K562 (cell line): ENCODE measurements around the gene CYB5R3.

Experiments used
- BHLHE40 ChIP-seq: IDR thresholded peaks from 2 replicates; pipeline ENCODE4 v1.6.1; 2011; ENCODE audit warnings: low read length, improper control_type of control experiment
- CBX3 ChIP-seq, 2 experiments: IDR thresholded peaks; 1 replicate in 1 of 2; 2 replicates in 1 of 2; pipeline ENCODE4 v1.6.1; 2012; ENCODE audit warnings: inconsistent platforms in 2 of 2, low read length in 2 of 2, borderline replicate concordance in 1 of 2, control low read depth in 1 of 2
- FOXJ3 ChIP-seq: sonication (generic); formaldehyde crosslinking; IDR thresholded peaks from 2 replicates; pipeline ENCODE4 v1.4.0; 2020; ENCODE audit warnings: mild to moderate bottlenecking, missing genetic modification reagents
- FOXM1 ChIP-seq, 2 experiments: fragments of 450-650 bp in 1 of 2; sonication (generic) in 1 of 2; formaldehyde crosslinking in 1 of 2; IDR thresholded peaks; 2 replicates each; pipeline versions ENCODE4 v1.6.1 to v1.9.0; 2017 to 2022; ENCODE audit warnings: low read depth in 2 of 2, mild to moderate bottlenecking in 2 of 2, missing genetic modification reagents in 1 of 2, moderate library complexity in 1 of 2
- HDAC6 ChIP-seq: IDR thresholded peaks from 2 replicates; pipeline ENCODE4 v1.6.1; 2012; ENCODE audit warnings: low read depth, mild to moderate bottlenecking, control low read depth, inconsistent platforms, low read length, moderate library complexity
- KLF6 ChIP-seq: fragments of 250-450 bp; sonication (Bioruptor Pico); IDR thresholded peaks from 2 replicates; pipeline ENCODE4 v1.4.0; 2020; ENCODE audit warnings: mild to moderate bottlenecking, moderate library complexity, borderline replicate concordance
- RFX5 ChIP-seq: IDR thresholded peaks from 2 replicates; pipeline ENCODE4 v1.6.1; 2011; ENCODE audit warnings: low read depth, mild to moderate bottlenecking, improper control_type of control experiment, low read length
- SP1 ChIP-seq: sonication (generic); formaldehyde crosslinking; IDR thresholded peaks from 2 replicates; pipeline ENCODE4 v1.8.1; 2022; ENCODE audit warnings: mild to moderate bottlenecking, missing genetic modification reagents
- ZNF24 ChIP-seq: fragments of 450-650 bp; IDR thresholded peaks from 2 replicates; pipeline ENCODE4 v1.6.1; 2016
- ZNF584 ChIP-seq: fragments of 200-800 bp; sonication (Bioruptor generic); IDR thresholded peaks from 2 replicates; pipeline ENCODE4 v1.6.1; 2016; ENCODE audit warnings: low read depth, mild to moderate bottlenecking, missing genetic modification characterization, missing compliant biosample characterization
- TF ChIP-seq, protein P1 (sequence below), 3 experiments: IDR thresholded peaks in 2 of 3; conservative IDR thresholded peaks in 1 of 3; 2 replicates each; pipeline ENCODE4 v1.5.1; 2011 to 2012; ENCODE audit warnings: low read length in 3 of 3, mild to moderate bottlenecking in 3 of 3, control low read depth in 2 of 3, improper control_type of control experiment in 1 of 3, inconsistent platforms in 1 of 3, low read depth in 1 of 3, mixed read lengths in 1 of 3, moderate library complexity in 1 of 3; ENCODE audit not compliant: insufficient read depth in 2 of 3
- TF ChIP-seq, protein P2 (sequence below): fragments of 450-650 bp; formaldehyde crosslinking; IDR thresholded peaks from 2 replicates; pipeline ENCODE4 v1.4.0; 2020; ENCODE audit warnings: mild to moderate bottlenecking, moderate library complexity
- TF ChIP-seq, protein P3 (sequence below), 2 experiments: fragments of 450-650 bp in 1 of 2; sonication (generic) in 1 of 2; formaldehyde crosslinking; conservative IDR thresholded peaks; 2 replicates each; pipeline versions ENCODE4 v1.4.0 to v1.8.1; 2020 to 2022; ENCODE audit warnings: mild to moderate bottlenecking in 1 of 2, missing genetic modification reagents in 1 of 2

DNA sequence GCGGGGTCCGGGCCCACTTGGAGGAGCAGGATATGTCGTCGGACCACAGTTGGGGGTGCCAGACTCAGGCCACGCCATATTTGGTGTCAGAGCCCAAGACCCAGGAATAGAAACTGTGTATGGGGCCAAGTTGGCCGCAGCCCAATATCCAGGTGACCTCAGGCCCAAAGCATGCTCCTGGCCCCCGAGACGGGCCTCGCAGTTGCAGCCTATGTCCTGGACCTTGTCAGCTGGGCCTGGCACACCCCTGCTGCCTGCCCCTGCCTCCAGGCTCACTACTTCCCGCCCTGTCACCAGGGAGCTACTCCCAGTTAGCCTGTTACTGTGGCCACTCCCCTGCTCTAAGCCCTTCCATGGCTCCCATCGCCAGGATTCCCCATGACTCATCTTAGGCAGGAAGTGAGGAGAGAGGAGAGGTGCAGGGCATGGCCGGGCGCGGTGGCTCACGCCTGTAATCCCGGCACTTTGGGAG, 48.4 kb upstream of the CYB5R3 start:
- TF ChIP-seq ZNF24: no peak
- TF ChIP-seq, protein P1, sequence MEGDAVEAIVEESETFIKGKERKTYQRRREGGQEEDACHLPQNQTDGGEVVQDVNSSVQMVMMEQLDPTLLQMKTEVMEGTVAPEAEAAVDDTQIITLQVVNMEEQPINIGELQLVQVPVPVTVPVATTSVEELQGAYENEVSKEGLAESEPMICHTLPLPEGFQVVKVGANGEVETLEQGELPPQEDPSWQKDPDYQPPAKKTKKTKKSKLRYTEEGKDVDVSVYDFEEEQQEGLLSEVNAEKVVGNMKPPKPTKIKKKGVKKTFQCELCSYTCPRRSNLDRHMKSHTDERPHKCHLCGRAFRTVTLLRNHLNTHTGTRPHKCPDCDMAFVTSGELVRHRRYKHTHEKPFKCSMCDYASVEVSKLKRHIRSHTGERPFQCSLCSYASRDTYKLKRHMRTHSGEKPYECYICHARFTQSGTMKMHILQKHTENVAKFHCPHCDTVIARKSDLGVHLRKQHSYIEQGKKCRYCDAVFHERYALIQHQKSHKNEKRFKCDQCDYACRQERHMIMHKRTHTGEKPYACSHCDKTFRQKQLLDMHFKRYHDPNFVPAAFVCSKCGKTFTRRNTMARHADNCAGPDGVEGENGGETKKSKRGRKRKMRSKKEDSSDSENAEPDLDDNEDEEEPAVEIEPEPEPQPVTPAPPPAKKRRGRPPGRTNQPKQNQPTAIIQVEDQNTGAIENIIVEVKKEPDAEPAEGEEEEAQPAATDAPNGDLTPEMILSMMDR (IDR thresholded peaks at IDR 0.05 in 2 of 3, conservative IDR thresholded peaks at IDR 0.05 in 1 of 3; ENCODE audit: insufficient read depth in 2 of 3, low read depth in 1 of 3, low read length in 3 of 3): no peak
- no peak for TF ChIP-seq FOXJ3 (CRISPR knock-in tag)
- TF ChIP-seq SP1 (CRISPR knock-in tag): no peak
- TF ChIP-seq FOXM1 (IDR thresholded peaks at IDR 0.05; ENCODE audit: low read depth): no peak
- no peak for TF ChIP-seq FOXM1 (CRISPR knock-in tag; IDR thresholded peaks at IDR 0.05; ENCODE audit: low read depth)
- TF ChIP-seq BHLHE40: no peak
- no peak for TF ChIP-seq HDAC6
- TF ChIP-seq, protein P2, sequence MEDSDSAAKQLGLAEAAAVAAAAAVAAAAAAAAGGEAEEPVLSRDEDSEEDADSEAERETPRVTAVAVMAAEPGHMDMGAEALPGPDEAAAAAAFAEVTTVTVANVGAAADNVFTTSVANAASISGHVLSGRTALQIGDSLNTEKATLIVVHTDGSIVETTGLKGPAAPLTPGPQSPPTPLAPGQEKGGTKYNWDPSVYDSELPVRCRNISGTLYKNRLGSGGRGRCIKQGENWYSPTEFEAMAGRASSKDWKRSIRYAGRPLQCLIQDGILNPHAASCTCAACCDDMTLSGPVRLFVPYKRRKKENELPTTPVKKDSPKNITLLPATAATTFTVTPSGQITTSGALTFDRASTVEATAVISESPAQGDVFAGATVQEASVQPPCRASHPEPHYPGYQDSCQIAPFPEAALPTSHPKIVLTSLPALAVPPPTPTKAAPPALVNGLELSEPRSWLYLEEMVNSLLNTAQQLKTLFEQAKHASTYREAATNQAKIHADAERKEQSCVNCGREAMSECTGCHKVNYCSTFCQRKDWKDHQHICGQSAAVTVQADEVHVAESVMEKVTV: no peak
- no peak for TF ChIP-seq RFX5
- TF ChIP-seq KLF6 (CRISPR knock-in tag): no peak
- no peak for TF ChIP-seq CBX3 (IDR thresholded peaks at IDR 0.05; ENCODE audit: borderline replicate concordance in 1 of 2, low read length in 2 of 2)
- no peak for TF ChIP-seq ZNF584 (CRISPR knock-in tag)
- TF ChIP-seq, protein P3, sequence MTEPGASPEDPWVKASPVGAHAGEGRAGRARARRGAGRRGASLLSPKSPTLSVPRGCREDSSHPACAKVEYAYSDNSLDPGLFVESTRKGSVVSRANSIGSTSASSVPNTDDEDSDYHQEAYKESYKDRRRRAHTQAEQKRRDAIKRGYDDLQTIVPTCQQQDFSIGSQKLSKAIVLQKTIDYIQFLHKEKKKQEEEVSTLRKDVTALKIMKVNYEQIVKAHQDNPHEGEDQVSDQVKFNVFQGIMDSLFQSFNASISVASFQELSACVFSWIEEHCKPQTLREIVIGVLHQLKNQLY (CRISPR knock-in tag; conservative IDR thresholded peaks at IDR 0.05): no peak
